H9 (cell line): ENCODE measurements around the gene STAC2. TPM values are rescaled to one million over a fixed set of nuclear protein-coding genes. Genes with fewer than 3 reads are reported as not detected.

Source experiments
- DNase-seq: peaks from one replicate; pipeline ENCODE4 v3.0.0-alpha.2; 2017
- H2AFZ ChIP-seq: one replicate; pipeline ENCODE4 v1.6.1; 2013; ENCODE audit warnings: mild to moderate bottlenecking, low read length, control low read depth, moderate library complexity
- H2AK5ac ChIP-seq: 2 replicates; pipeline ENCODE4 v1.6.1; 2013; ENCODE audit warnings: low read length, control low read depth, mixed read lengths; ENCODE audit not compliant: insufficient read length
- H2BK120ac ChIP-seq: one replicate; pipeline ENCODE4 v1.6.1; 2013; ENCODE audit warnings: low read depth, mild to moderate bottlenecking, low read length, control low read depth, inconsistent platforms; ENCODE audit not compliant: poor library complexity, severe bottlenecking
- H2BK12ac ChIP-seq: 2 replicates; pipeline ENCODE4 v1.6.1; 2013; ENCODE audit warnings: low read length, control low read depth, mixed read lengths, low read depth; ENCODE audit not compliant: insufficient read length
- H2BK15ac ChIP-seq: 2 replicates; pipeline ENCODE4 v1.6.1; 2013; ENCODE audit warnings: low read depth, low read length, control low read depth
- H2BK20ac ChIP-seq: one replicate; pipeline ENCODE4 v1.6.1; 2013; ENCODE audit warnings: low read depth, mild to moderate bottlenecking, low read length, control low read depth, inconsistent platforms; ENCODE audit not compliant: poor library complexity, severe bottlenecking
- H2BK5ac ChIP-seq: 2 replicates; pipeline ENCODE4 v1.6.1; 2013; ENCODE audit warnings: low read length, control low read depth, mixed read lengths; ENCODE audit not compliant: insufficient read length
- H3K14ac ChIP-seq: 2 replicates; pipeline ENCODE4 v1.6.1; 2013; ENCODE audit warnings: low read length, control low read depth; ENCODE audit not compliant: insufficient read depth
- H3K18ac ChIP-seq: 2 replicates; pipeline ENCODE4 v1.6.1; 2013; ENCODE audit warnings: low read depth, mild to moderate bottlenecking, mixed read lengths, low read length, control low read depth; ENCODE audit not compliant: insufficient read length
- H3K23ac ChIP-seq: 2 replicates; pipeline ENCODE4 v1.6.1; 2013; ENCODE audit warnings: low read length, control low read depth, mixed read lengths, low read depth; ENCODE audit not compliant: insufficient read length
- H3K23me2 ChIP-seq: 2 replicates; pipeline ENCODE4 v1.6.1; 2013; ENCODE audit warnings: low read depth, mild to moderate bottlenecking, mixed read lengths, low read length, control low read depth; ENCODE audit not compliant: insufficient read length, poor library complexity, severe bottlenecking
- H3K27ac ChIP-seq: 2 replicates; pipeline ENCODE4 v1.5.1; 2013; ENCODE audit warnings: low read length, control low read depth, mixed read lengths, low read depth; ENCODE audit not compliant: insufficient read length
- H3K27me3 ChIP-seq: 2 replicates; pipeline ENCODE4 v1.6.1; 2013; ENCODE audit warnings: low read length, control low read depth, inconsistent platforms; ENCODE audit not compliant: insufficient read depth
- H3K4ac ChIP-seq: 2 replicates; pipeline ENCODE4 v1.6.1; 2013; ENCODE audit warnings: low read depth, mild to moderate bottlenecking, control low read depth, inconsistent platforms, low read length, moderate library complexity
- H3K4me1 ChIP-seq: 2 replicates; pipeline ENCODE4 v1.6.1; 2013; ENCODE audit warnings: low read length, control low read depth, inconsistent platforms; ENCODE audit not compliant: insufficient read depth
- H3K4me2 ChIP-seq: 2 replicates; pipeline ENCODE4 v1.6.1; 2013; ENCODE audit warnings: low read length, control low read depth, mixed read lengths; ENCODE audit not compliant: insufficient read length, insufficient read depth
- H3K56ac ChIP-seq: 2 replicates; pipeline ENCODE4 v1.6.1; 2013; ENCODE audit warnings: low read depth, mild to moderate bottlenecking, mixed read lengths, low read length, control low read depth; ENCODE audit not compliant: insufficient read length
- H3K79me1 ChIP-seq: 2 replicates; pipeline ENCODE4 v1.6.1; 2013; ENCODE audit warnings: low read depth, mild to moderate bottlenecking, moderate library complexity, low read length, control low read depth, inconsistent platforms; ENCODE audit not compliant: insufficient read depth, poor library complexity, severe bottlenecking
- H3K79me2 ChIP-seq: 2 replicates; pipeline ENCODE4 v1.6.1; 2013; ENCODE audit warnings: low read length, control low read depth, inconsistent platforms; ENCODE audit not compliant: insufficient read depth
- H3K9ac ChIP-seq: 2 replicates; pipeline ENCODE4 v1.6.1; 2013; ENCODE audit warnings: low read length, control low read depth, mixed read lengths; ENCODE audit not compliant: insufficient read length; ENCODE audit errors: extremely low read depth
- H3K9me3 ChIP-seq: one replicate; pipeline ENCODE4 v1.6.1; 2013; ENCODE audit warnings: low read depth, low read length, inconsistent platforms; ENCODE audit not compliant: control insufficient read depth
- H3T11ph ChIP-seq: one replicate; pipeline ENCODE4 v1.6.1; 2013; ENCODE audit warnings: mild to moderate bottlenecking, low read length, control low read depth, inconsistent platforms
- H4K20me1 ChIP-seq: one replicate; pipeline ENCODE4 v1.6.1; 2013; ENCODE audit not compliant: control insufficient read depth, insufficient read length, insufficient read depth
- H4K5ac ChIP-seq: 2 replicates; pipeline ENCODE4 v1.6.1; 2013; ENCODE audit warnings: low read depth, mild to moderate bottlenecking, mixed read lengths, low read length, control low read depth; ENCODE audit not compliant: insufficient read length
- H4K8ac ChIP-seq: replicated peaks from 2 replicates; pipeline ENCODE4 v1.6.1; 2013; ENCODE audit warnings: low read length, control low read depth, mixed read lengths, low read depth; ENCODE audit not compliant: insufficient read length
- H4K91ac ChIP-seq: 2 replicates; pipeline ENCODE4 v1.6.1; 2013; ENCODE audit warnings: low read depth, mild to moderate bottlenecking, moderate library complexity, mixed read lengths, low read length, control low read depth; ENCODE audit not compliant: insufficient read length
- H3K27ac Mint-ChIP-seq, 3 experiments: 2 replicates in 2 of 3; 3 replicates in 1 of 3; pipeline ENCODE4 v1.8.0; 2020 to 2021; ENCODE audit warnings: mixed read lengths in 3 of 3, mild to moderate bottlenecking in 1 of 3, moderate library complexity in 1 of 3
- H3K27me3 Mint-ChIP-seq: 2 replicates; pipeline ENCODE4 v1.8.0; 2021; ENCODE audit warnings: low read depth, mild to moderate bottlenecking, moderate library complexity, mixed read lengths
- H3K36me3 Mint-ChIP-seq, 3 experiments: 2 replicates in 2 of 3; 3 replicates in 1 of 3; pipeline ENCODE4 v1.8.0; 2020 to 2021; ENCODE audit warnings: low read depth in 3 of 3, mixed read lengths in 3 of 3; ENCODE audit not compliant: insufficient read depth in 1 of 3
- H3K4me1 Mint-ChIP-seq, 2 experiments: 2 replicates each; pipeline ENCODE4 v1.8.0; 2020; ENCODE audit warnings: mixed read lengths in 2 of 2
- H3K4me3 Mint-ChIP-seq, 2 experiments: 2 replicates in 1 of 2; 3 replicates in 1 of 2; pipeline ENCODE4 v1.8.0; 2020 to 2021; ENCODE audit warnings: mild to moderate bottlenecking in 2 of 2, mixed read lengths in 2 of 2, moderate library complexity in 1 of 2
- H3K9me3 Mint-ChIP-seq, 2 experiments: 2 replicates in 1 of 2; 3 replicates in 1 of 2; pipeline ENCODE4 v1.8.0; 2020; ENCODE audit warnings: mild to moderate bottlenecking in 2 of 2, mixed read lengths in 2 of 2, moderate library complexity in 1 of 2
- WGBS: extraction: QIAGEN DNeasy Blood & Tissue Kit; methylation state at CpG from one replicate; pipeline ENCODE4 v1.1.7; 2013; ENCODE audit warnings: missing lambda C conversion rate, low lambda C conversion rate, mixed read lengths; ENCODE audit not compliant: insufficient read length; ENCODE audit errors: extremely low coverage; 5-methylcytosine and 5-hydroxymethylcytosine counted together
- total RNA-seq: library from RNA; stranded (reverse); gene quantifications from 2 replicates; pipeline ENCODE4 v1.2.1, GENCODE V29; 2021
- TF ChIP-seq, protein P1 (sequence below): fragments of 200-600 bp; sonication (generic); conservative IDR thresholded peaks from 3 replicates; pipeline ENCODE4 v1.8.0; 2021; ENCODE audit warnings: antibody characterized with exemption, mild to moderate bottlenecking

The STAC2 gene
- total RNA-seq, 1 experiment from 2014 or later: 2.5 TPM

DNA sequence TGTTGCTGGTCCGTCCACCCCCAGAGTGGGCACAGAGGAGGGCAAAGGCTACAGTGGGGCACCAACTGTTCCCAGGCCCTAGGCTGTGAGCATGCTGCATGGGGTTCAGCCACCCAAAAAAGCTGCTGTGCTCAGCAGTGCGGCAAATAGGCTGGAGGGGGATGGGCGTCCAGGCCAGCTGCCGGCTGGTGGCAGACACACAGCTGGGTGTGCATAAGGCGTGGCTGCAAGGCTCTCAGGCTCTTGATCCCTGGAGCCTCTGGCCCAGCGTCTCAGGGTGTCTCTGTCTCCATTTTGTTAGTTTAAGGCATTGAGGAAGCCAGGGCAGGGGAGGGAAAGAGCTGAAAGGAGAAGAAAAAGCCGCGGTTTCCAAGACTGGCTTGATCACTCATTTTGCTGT, 16.9 kb downstream of the STAC2 start:
- Histone ChIP-seq H4K91ac (no peak overlapping the region), H3K23ac (no peak overlapping the region), H3K79me2 (no peaks in the 10 kb centered on the region), H3K9me3 (no peaks in the 10 kb centered on the region), H3K4me1 (no peaks in the 10 kb centered on the region; the same call in 1 of the 2 replicates), H3K4ac (no peak overlapping the region), H2BK12ac (no peak overlapping the region), H3K18ac (no peak overlapping the region), H2BK120ac (no peak overlapping the region), H4K5ac (no peak overlapping the region), H3K23me2 (peaks cover 6% of the 10 kb centered on the region), H4K20me1 (no peaks in the 10 kb centered on the region), H2AK5ac (no peak overlapping the region), H3K27ac (no peak overlapping the region), H3K4me2 (no peak overlapping the region), H2BK5ac (no peak overlapping the region), H3T11ph (no peak overlapping the region), H3K9ac (no peak overlapping the region), H3K27me3 (no peaks in the 10 kb centered on the region), H2BK15ac (no peak overlapping the region), H3K56ac (no peak overlapping the region), H2BK20ac (no peak overlapping the region), H3K14ac (no peak overlapping the region), H4K8ac (no peak overlapping the region), H2AFZ (no peak overlapping the region), H3K79me1 (no peaks in the 10 kb centered on the region)
- H3K36me3 Mint-ChIP-seq: peaks cover 9 to 14% (median 13%) of the 10 kb centered on the region in 3 experiments
- H3K4me3 Mint-ChIP-seq: peak overlapping the region in 1 of 2 experiments; percentile 42; a peak in 3 of 5 replicates
- no CpG with 5 or more reads among the region's 8 CpGs for WGBS
- no peaks in the 10 kb centered on the region for H3K9me3 Mint-ChIP-seq
- peaks cover 16% of the 10 kb centered on the region for H3K27me3 Mint-ChIP-seq
- TF ChIP-seq, protein P1, sequence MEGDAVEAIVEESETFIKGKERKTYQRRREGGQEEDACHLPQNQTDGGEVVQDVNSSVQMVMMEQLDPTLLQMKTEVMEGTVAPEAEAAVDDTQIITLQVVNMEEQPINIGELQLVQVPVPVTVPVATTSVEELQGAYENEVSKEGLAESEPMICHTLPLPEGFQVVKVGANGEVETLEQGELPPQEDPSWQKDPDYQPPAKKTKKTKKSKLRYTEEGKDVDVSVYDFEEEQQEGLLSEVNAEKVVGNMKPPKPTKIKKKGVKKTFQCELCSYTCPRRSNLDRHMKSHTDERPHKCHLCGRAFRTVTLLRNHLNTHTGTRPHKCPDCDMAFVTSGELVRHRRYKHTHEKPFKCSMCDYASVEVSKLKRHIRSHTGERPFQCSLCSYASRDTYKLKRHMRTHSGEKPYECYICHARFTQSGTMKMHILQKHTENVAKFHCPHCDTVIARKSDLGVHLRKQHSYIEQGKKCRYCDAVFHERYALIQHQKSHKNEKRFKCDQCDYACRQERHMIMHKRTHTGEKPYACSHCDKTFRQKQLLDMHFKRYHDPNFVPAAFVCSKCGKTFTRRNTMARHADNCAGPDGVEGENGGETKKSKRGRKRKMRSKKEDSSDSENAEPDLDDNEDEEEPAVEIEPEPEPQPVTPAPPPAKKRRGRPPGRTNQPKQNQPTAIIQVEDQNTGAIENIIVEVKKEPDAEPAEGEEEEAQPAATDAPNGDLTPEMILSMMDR: no peak
- H3K27ac Mint-ChIP-seq: no peak overlapping the region
- H3K4me1 Mint-ChIP-seq: peaks cover 25 to 55% of the 10 kb centered on the region in 2 experiments
- no peak for DNase-seq
